GM23338 (cell line): Measurements from ENCODE around the gene ZSCAN23. TPM values are rescaled to one million over a fixed set of nuclear protein-coding genes. Genes with fewer than 3 reads are reported as not detected.

Experiments
- ATAC-seq: fragments of 200-7000 bp; cut with Tn5 transposase; 3 replicates; pipeline ENCODE4 v1.9.1; 2020
- DNase-seq: peaks from one replicate; pipeline ENCODE4 v3.0.0-alpha.2; 2015; ENCODE audit warnings: low spot score
- H2AFZ ChIP-seq: fragments of 200-600 bp; sonication (generic); 2 replicates; pipeline ENCODE4 v1.8.0; 2016; ENCODE audit warnings: antibody characterized with exemption, mild to moderate bottlenecking, moderate library complexity
- H3F3A ChIP-seq: fragments of 200-600 bp; sonication (generic); replicated peaks from 2 replicates; pipeline ENCODE4 v1.8.0; 2017; ENCODE audit warnings: antibody characterized with exemption, mixed run types, low read depth
- H3K27ac ChIP-seq: fragments of 200-600 bp; sonication (generic); 2 replicates; pipeline ENCODE4 v1.6.1; 2016; ENCODE audit warnings: low read depth
- H3K27me3 ChIP-seq: fragments of 200-600 bp; sonication (generic); 2 replicates; pipeline ENCODE4 v1.8.0; 2016; ENCODE audit warnings: mild to moderate bottlenecking, mixed run types, moderate library complexity; ENCODE audit not compliant: insufficient read depth
- H3K36me3 ChIP-seq: fragments of 200-600 bp; sonication (generic); 2 replicates; pipeline ENCODE4 v1.8.0; 2016; ENCODE audit warnings: mild to moderate bottlenecking; ENCODE audit not compliant: insufficient read depth
- H3K4me1 ChIP-seq: fragments of 200-600 bp; sonication (generic); 2 replicates; pipeline ENCODE4 v1.8.0; 2016; ENCODE audit warnings: mild to moderate bottlenecking, moderate library complexity; ENCODE audit not compliant: insufficient read depth
- H3K4me2 ChIP-seq: fragments of 200-600 bp; sonication (generic); 2 replicates; pipeline ENCODE4 v1.7.1; 2017; ENCODE audit warnings: mixed run types
- H3K4me3 ChIP-seq: fragments of 200-600 bp; sonication (generic); 2 replicates; pipeline ENCODE4 v1.6.1; 2016; ENCODE audit warnings: mixed run types
- H3K79me2 ChIP-seq: fragments of 200-600 bp; sonication (generic); replicated peaks from 2 replicates; pipeline ENCODE4 v1.8.0; 2017; ENCODE audit warnings: mild to moderate bottlenecking; ENCODE audit not compliant: insufficient read depth
- H3K9me2 ChIP-seq: fragments of 200-600 bp; sonication (generic); 2 replicates; pipeline ENCODE4 v1.8.0; 2017; ENCODE audit not compliant: insufficient read depth
- H4K20me1 ChIP-seq: fragments of 200-600 bp; sonication (generic); replicated peaks from 2 replicates; pipeline ENCODE4 v1.8.0; 2017; ENCODE audit warnings: mild to moderate bottlenecking; ENCODE audit not compliant: insufficient read depth
- H3K27ac Mint-ChIP-seq: 2 replicates; pipeline ENCODE4 v1.8.0; 2020; ENCODE audit warnings: inconsistent platforms, mild to moderate bottlenecking, moderate library complexity, mixed read lengths
- H3K27me3 Mint-ChIP-seq: 3 replicates; pipeline ENCODE4 v1.8.0; 2022; ENCODE audit warnings: low read depth, mild to moderate bottlenecking, moderate library complexity, mixed read lengths, inconsistent platforms; ENCODE audit not compliant: insufficient read depth, poor library complexity
- H3K36me3 Mint-ChIP-seq: 3 replicates; pipeline ENCODE4 v1.8.0; 2021; ENCODE audit warnings: low read depth, mild to moderate bottlenecking, inconsistent platforms, moderate library complexity, mixed read lengths
- H3K4me1 Mint-ChIP-seq: 3 replicates; pipeline ENCODE4 v1.8.0; 2020; ENCODE audit warnings: mild to moderate bottlenecking, inconsistent platforms, mixed read lengths
- H3K4me3 Mint-ChIP-seq: 3 replicates; pipeline ENCODE4 v1.8.0; 2021; ENCODE audit warnings: moderate library complexity, mild to moderate bottlenecking, inconsistent platforms, mixed read lengths
- H3K9me3 Mint-ChIP-seq: 3 replicates; pipeline ENCODE4 v1.8.0; 2020; ENCODE audit warnings: moderate library complexity, mild to moderate bottlenecking, inconsistent platforms, mixed read lengths
- CREB1 ChIP-seq: fragments of 250-450 bp; sonication (Bioruptor Pico); IDR thresholded peaks from 2 replicates; pipeline ENCODE4 v1.5.0; 2020; ENCODE audit warnings: low read depth, mild to moderate bottlenecking, moderate library complexity
- CTCF ChIP-seq, 2 experiments: fragments of 200-600 bp in 1 of 2; sonication (generic) in 1 of 2; conservative IDR thresholded peaks; 2 replicates each; pipeline versions ENCODE4 v1.5.1 to v1.6.1; 2016 to 2017; ENCODE audit warnings: antibody characterized with exemption in 2 of 2, low read depth in 2 of 2, mild to moderate bottlenecking in 2 of 2, moderate library complexity in 1 of 2
- EZH2 ChIP-seq: fragments of 200-600 bp; sonication (generic); IDR thresholded peaks from one replicate; pipeline ENCODE4 v1.8.0; 2017; ENCODE audit warnings: antibody characterized with exemption, mild to moderate bottlenecking, low read depth; ENCODE audit not compliant: unreplicated experiment
- EZH2phosphoT487 ChIP-seq: fragments of 200-600 bp; sonication (generic); IDR thresholded peaks from one replicate; pipeline ENCODE4 v1.8.1; 2018; ENCODE audit warnings: antibody characterized with exemption; ENCODE audit not compliant: unreplicated experiment
- JUNB ChIP-seq: IDR thresholded peaks from one replicate; pipeline ENCODE4 v1.6.1; 2016; ENCODE audit warnings: antibody characterized with exemption; ENCODE audit not compliant: unreplicated experiment
- NANOG ChIP-seq: IDR thresholded peaks from 2 replicates; pipeline ENCODE4 v1.6.1; 2016; ENCODE audit warnings: antibody characterized with exemption, borderline replicate concordance
- POLR2AphosphoS5 ChIP-seq: IDR thresholded peaks from 2 replicates; pipeline ENCODE4 v1.6.1; 2016; ENCODE audit warnings: antibody characterized with exemption, low read depth
- REST ChIP-seq: IDR thresholded peaks from one replicate; pipeline ENCODE4 v1.6.1; 2018; ENCODE audit warnings: antibody characterized with exemption; ENCODE audit not compliant: unreplicated experiment
- STAT1 ChIP-seq: IDR thresholded peaks from one replicate; pipeline ENCODE4 v1.6.1; 2016; ENCODE audit warnings: antibody characterized with exemption; ENCODE audit not compliant: unreplicated experiment
- ZNF114 ChIP-seq: fragments of 250-450 bp; sonication (Bioruptor Pico); IDR thresholded peaks from 2 replicates; pipeline ENCODE4 v1.5.0; 2020; ENCODE audit warnings: mild to moderate bottlenecking, moderate library complexity
- ZNF331 ChIP-seq: fragments of 250-450 bp; sonication (Bioruptor Pico); IDR thresholded peaks from 2 replicates; pipeline ENCODE4 v1.5.0; 2020; ENCODE audit warnings: low read depth, mild to moderate bottlenecking, moderate library complexity
- ZNF462 ChIP-seq: fragments of 250-450 bp; sonication (Bioruptor Pico); IDR thresholded peaks from 2 replicates; pipeline ENCODE4 v1.5.0; 2020; ENCODE audit warnings: mild to moderate bottlenecking, moderate library complexity
- polyA plus RNA-seq: library from polyadenylated mRNA; unstranded; fragments of >200 nt; fragmentation: Nextera tagmentation; extraction: Ambion mirVana; gene quantifications from 2 replicates; pipeline ENCODE4 v1.2.1, GENCODE V29; 2016
- total RNA-seq: library from RNA; depleted of rRNA; stranded (reverse); fragments of >200 nt; shearing (Covaris generic); gene quantifications from 2 replicates; pipeline ENCODE4 v1.2.3, GENCODE V29; 2014
- TF ChIP-seq, protein P1 (sequence below): IDR thresholded peaks from 2 replicates; pipeline ENCODE4 v1.6.1; 2016; ENCODE audit warnings: antibody characterized with exemption

ZSCAN23 gene
- total and polyA plus RNA-seq, 2 experiments from 2014 or later = 1.9 to 7.8 TPM

DNA sequence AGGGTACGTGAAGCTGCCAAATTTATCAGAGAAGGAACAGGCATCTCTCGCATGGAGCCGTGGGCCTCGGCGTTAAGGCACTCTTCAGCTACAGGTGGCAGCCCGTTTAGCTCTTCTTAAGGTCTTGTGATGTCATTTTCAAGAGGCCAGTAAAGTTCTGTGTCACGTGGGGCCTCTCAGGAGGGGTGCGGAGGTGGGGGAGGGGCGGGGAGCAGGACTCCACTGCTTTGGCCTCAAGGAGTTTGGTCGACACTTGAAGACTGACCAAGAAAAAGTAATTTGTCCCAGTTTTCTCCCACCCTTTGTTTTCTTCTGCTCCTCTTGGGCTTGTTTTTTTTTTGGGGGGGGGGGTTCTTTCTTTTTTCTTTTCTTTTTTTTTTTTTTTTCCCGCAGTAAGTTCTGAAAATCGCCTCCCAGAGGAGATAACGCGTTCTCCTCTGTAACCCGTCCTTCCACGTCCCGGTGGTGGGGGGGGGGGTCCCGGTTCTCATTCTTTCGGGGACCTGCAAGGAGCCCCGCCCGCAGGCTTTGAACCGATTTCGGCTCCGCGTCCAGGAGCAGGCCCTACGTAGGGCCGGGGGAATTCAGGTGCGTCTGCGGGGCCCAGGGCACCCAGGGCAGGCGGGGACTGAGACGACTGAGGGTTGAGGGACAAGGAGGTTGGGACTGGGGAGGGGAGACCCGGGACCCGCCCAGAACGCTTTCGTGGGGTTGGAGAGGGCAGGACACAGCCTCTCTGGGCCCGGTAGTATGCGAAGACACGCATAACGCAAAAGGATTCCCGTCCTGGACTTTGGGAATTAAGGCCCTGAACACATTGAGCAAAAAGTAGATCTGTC is 46.3 kb upstream of the ZSCAN23 start:
- DNase-seq (peak; percentile 97), ATAC-seq (peak; percentile 95)
- H3K27ac ChIP-seq = peak overlapping the region; percentile 5
- H3K9me2 ChIP-seq = no peaks in the 10 kb centered on the region
- H3K4me1 ChIP-seq = peaks cover 6% of the 10 kb centered on the region
- H3K36me3 Mint-ChIP-seq = peaks cover 2% of the 10 kb centered on the region; the same call in 2 of the 3 replicates
- peaks cover 17% of the 10 kb centered on the region for H3K27me3 ChIP-seq
- H3K36me3 ChIP-seq = no peaks in the 10 kb centered on the region
- no peaks in the 10 kb centered on the region for H3K79me2 ChIP-seq
- TF ChIP-seq, protein P1, sequence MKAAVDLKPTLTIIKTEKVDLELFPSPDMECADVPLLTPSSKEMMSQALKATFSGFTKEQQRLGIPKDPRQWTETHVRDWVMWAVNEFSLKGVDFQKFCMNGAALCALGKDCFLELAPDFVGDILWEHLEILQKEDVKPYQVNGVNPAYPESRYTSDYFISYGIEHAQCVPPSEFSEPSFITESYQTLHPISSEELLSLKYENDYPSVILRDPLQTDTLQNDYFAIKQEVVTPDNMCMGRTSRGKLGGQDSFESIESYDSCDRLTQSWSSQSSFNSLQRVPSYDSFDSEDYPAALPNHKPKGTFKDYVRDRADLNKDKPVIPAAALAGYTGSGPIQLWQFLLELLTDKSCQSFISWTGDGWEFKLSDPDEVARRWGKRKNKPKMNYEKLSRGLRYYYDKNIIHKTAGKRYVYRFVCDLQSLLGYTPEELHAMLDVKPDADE = no peak
- TF ChIP-seq REST (no peak), STAT1 (no peak), EZH2phosphoT487 (no peak), ZNF331 (CRISPR knock-in tag) (no peak), EZH2 (no peak), ZNF462 (CRISPR knock-in tag) (no peak), NANOG (no peak), POLR2AphosphoS5 (peak; percentile 67), CTCF (conservative IDR thresholded peaks at IDR 0.05; ENCODE audit: low read depth in 2 of 2) (no peak), JUNB (no peak), CREB1 (CRISPR knock-in tag) (peak; percentile 86), ZNF114 (CRISPR knock-in tag) (no peak)
- H3K4me1 Mint-ChIP-seq = peaks cover 13% of the 10 kb centered on the region
- no peaks in the 10 kb centered on the region for H4K20me1 ChIP-seq
- peak overlapping the region; percentile 84 for H3K4me2 ChIP-seq
- peaks cover 31% of the 10 kb centered on the region for H3K27me3 Mint-ChIP-seq
- H3K27ac Mint-ChIP-seq = peak overlapping the region; percentile 93
- no peaks in the 10 kb centered on the region for H3F3A ChIP-seq
- H3K9me3 Mint-ChIP-seq = peaks cover 2% of the 10 kb centered on the region; the same call in 2 of the 3 replicates
- H3K4me3 Mint-ChIP-seq = peak overlapping the region; percentile 92
- peak overlapping the region; percentile 88 for H2AFZ ChIP-seq
- peak overlapping the region; percentile 69 for H3K4me3 ChIP-seq
